GM18499 (cell line): Measurements from ENCODE around the gene ATAD1.
"Not testable (repeated sequence)": the region's sequence is repeated elsewhere in the genome, so short reads cannot be mapped to it uniquely, and the experiment has no call there.

Experiments used
- ATAC-seq: cut with Tn5 transposase; IDR thresholded peaks from one replicate; pipeline ENCODE4 v1.9.1; 2021; ENCODE audit warnings: moderate number of reproducible peaks; ENCODE audit not compliant: insufficient read depth, unreplicated experiment

The ATAD1 gene

DNA sequence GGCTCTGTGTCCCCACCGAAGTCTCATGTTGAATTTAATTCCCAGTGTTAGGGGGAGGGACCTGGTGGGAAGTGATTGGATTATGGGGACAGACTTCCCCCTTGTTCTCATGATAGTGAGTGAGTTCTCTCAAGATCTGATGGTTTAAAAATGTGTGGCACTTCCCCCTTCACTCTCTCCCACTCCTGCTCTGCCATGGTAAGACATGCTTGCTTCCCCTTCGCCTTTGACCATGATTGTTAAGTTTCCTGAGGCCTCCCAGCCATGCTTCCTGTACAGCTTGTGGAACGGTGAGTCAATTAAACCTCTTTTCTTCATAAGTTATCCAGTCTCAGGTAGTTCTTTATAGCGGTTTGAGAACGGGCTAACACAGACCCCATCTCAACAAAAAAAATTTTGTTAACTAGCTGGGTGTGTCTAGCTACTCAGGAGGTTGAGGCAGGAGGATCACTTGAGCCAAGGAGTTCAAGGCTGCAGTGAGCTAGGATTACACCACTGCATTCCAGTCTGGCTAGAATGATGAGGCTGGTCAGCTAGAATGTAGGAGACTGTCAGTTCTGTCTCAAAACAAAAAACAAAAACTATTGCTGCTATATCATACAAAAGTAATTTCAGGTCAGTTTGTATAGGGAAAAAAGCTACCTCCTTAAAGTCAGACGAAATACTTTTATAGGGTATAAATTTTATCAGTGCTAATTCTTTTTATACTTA is 57.7 kb downstream of the ATAD1 start:
- no peak for ATAC-seq

DNA sequence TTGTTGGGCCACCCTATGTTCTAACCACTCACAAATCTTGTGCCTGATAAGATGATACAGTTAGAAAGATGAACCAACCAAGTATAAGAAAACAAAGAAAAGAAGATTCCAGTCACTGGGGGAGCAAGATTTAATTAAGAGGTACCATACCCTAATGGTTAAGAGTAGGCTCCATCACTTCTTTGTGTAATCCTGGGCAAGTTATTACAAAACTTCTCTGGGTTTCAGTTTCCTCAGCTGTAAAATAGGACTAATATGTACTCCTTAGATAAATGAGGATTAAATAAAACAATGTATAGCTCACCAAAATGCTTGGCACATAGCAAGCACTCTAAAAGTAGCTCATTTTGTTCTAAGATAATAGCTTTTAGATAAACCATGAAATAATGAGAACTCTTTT is 58.5 kb downstream of the ATAD1 start:
- ATAC-seq = no peak

DNA sequence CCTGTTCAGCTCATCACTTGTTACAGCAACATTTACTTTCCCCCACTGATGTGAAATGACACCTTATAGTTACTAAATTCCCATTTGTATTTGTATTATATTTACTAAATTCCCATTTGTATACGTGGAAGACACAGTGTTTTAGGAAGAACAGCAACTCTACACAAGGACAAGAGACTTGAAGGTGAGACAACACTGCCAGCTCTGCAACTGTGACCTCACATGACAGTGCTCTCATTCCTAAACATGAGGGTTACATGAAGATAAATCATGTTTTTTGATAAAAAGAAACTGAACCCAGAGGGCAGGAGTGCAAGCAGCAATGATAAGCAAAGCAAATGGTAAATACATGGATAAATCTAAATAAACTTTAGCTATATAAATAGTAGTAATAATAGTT is 60.3 kb downstream of the ATAD1 start:
- ATAC-seq = no peak

DNA sequence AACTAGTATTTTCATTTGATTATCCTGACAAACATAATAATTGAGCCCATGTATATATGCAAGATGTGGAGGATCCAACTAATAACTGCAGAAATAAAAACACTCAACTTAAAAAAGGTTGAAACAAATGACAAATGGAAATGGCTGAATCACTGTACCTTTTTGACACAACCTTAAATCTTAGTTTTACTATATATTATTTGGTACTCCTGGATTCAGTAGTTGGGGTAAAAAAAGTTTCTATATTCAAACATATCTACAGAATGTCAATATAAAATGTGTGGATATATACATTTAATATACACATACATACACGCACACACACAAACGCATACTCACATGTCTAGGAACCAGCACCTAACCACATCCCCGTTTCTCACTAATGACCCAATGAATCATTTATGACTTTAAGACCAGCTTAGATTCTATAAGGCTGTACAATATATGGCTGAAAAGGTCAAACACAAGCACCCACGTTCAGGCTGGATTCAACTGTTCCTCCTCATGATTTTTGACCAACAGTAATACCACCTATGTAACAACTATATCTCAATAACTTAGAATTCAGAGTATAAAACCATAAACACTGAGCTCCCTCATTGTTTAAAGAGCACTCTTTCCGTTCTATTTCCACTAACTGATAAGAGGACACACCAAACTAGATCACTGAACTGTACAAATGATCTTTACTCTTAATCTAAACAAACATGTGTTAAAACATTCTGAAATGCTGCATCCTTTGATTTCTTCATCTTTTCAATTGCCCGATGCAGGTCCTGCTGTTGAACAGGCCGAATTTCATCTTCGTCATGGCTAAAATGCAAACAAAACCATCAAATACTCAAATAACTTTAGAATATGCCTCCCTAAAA is 63.8 kb downstream of the ATAD1 start:
- ATAC-seq = no peak

DNA sequence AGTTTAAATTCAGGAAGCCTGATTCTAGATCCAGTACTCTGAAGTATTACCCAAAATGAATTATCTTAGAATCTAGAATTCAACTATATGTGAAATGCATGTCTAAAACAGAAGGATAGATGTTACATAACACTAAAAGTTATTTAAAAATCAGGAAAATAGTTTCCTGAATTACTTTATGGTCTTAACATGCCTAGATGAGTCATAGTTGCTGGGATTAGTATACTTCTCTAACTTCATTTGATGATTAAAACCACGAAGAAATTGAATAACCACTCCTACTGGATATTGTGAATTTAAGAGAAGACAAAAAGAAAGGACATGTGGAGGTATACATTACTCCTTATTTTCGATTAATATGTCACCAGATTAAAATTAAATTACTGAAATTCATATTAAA is 65.5 kb downstream of the ATAD1 start:
- ATAC-seq = no peak

DNA sequence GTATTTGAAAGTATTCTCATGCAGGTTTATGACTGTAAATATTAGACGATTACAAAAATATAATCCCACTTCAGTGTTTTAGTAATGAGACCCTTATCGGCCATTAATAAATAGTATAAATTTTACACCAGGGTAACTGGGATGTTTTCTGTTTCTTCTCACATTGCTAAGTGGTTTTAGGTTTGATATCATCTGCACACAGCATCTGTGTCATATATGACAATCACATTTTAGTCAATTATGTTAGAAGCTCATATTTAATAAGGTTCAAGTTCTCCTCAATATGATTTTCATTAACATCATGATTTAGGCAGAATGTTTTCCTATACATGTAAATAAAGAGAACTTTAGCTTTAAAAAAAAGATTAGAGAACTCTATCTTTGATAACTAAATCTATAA is 66.8 kb downstream of the ATAD1 start:
- no peak for ATAC-seq

DNA sequence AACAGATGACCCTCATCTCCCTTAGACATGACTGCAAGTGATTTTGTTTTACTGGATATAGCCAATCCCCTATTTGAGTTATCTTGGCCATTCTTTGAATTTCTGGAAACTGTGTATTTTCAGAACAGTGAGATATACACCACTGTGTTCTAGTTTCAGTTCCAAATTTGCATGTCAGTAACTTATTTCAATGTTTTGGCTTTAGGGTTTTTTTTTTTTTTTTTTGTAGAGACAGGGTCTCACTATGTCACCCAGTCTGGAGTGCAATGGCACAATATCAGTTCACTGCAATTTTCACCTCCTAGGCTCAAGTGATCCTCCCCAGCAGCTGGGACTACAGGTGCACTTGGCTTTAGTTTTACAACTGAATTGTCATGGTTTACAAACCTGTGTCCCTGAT is 67.2 kb downstream of the ATAD1 start:
- ATAC-seq = no peak

DNA sequence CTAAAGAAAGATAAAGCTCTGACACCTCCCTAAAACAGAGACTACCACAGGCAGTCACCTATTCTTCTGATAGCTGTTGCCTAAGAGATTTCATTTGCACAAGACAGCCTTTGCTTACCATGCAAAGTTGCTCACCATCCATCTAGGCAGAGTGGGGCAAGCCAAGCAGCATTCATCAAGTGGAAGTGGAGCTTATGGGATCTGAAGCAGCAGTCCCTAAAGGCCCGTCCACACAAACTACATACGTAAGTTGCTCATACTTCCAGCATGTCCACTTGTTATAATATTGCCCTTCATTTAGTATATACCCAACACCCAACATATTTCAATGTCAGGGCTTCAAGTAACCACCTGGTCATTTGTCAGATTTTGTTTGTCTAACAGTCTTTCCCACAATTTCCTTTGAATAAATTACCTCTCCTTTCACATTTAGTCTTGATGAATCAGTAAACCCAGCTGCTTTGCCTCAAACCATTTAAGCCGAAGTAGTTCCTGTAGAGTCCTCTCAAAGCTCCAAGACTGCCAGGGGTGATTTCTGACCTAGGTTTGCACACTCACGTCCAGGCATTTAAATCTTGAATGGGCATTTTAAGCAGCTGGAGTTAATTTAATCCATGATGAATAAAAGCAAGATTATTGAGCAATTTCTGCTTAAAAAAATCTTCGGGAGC is 67.9 kb downstream of the ATAD1 start:
- no peak for ATAC-seq

DNA sequence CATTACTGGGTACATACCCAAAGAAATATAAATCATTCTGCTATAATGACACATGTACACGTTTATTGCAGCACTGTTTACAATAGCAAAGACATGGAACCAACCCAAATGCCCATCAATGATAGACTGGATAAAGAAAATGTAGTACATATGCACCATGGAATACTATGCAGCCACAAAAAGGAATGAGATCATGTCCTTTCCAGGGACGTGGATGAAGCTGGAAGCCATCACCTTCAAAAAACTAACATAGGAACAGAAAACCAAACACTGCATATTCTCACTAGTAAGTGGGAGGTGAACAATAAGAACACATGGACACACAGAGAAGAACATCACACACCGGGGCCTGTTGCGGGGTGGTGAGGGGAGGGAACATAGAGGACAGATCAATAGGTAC is 69.8 kb downstream of the ATAD1 start:
- not testable (repeated sequence) for ATAC-seq

DNA sequence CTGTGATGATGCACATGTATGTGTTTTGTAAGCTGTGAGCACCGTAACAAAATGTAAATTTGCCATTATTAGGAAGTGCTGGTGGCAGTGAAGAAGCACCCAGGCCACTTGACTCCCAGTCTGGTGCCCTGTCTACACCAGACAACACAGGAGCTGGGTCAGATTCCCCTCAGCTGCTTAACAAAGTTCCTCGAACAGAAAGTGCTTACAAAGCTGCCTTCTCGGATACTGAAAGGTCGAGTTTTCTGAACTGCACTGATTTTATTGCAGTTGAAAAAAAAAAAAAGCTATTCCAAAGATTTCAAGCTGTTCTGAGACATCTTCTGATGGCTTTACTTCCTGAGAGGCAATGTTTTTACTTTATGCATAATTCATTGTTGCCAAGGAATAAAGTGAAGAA is 71.1 kb downstream of the ATAD1 start:
- no peak for ATAC-seq

DNA sequence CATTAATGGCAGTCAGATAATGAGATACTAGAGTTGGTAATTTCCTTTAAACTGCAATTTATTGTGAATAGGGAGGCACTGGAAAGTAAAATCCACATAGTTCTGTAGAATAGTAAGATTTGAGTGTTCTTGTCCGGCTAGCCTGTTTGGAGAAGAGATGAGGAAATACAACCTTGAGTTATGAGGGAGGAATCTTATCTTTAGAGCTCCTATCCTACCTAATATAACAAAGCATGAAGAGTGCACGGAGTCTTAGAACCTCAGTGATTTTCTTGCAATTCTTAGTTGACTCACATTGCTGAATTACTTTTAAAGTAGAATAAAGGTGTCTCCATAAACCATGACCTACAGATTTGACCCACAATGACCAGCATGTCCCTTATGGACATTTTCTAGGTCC is 73.4 kb downstream of the ATAD1 start:
- ATAC-seq = no peak

DNA sequence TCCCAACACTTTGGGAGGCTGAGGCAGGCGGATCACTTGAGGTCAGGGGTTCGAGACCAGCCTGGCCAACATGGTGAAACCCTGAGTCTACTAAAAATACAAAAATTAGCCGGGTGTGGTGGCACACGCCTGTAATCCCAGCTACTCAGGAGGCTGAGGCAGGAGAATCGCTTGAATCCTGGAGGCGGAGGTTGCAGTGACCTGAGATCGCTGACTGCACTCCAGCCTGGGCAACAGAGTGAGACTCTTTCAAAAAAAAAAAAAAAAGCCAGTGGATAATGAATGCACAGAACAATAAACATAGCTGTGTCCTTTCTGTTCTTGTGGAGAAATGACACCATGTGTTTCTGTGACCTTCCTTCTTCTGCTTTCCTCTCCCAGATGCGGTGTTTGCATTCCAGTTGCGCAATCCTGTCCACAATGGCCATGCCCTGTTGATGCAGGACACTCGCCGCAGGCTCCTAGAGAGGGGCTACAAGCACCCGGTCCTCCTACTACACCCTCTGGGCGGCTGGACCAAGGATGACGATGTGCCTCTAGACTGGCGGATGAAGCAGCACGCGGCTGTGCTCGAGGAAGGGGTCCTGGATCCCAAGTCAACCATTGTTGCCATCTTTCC is 74.9 kb downstream of the ATAD1 start:
- not testable (repeated sequence) for ATAC-seq

DNA sequence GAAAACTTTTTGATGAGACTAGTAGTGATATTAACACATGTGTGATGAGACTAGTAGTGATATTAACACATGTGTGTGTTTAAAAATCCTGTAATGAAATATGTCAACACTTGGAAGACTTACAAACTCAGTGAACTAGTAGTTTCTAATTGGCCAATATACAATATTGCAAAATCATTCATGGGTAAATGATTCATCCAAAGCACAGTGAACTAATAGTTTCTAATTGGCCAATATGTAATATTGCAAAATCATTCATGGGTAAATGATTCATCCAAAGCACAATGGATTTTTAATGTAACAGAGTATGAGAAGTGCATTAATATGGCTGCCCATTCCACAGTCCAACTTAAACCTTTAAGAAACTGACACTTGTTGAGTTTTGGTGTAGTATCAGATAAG is 77.8 kb downstream of the ATAD1 start:
- ATAC-seq = no peak

DNA sequence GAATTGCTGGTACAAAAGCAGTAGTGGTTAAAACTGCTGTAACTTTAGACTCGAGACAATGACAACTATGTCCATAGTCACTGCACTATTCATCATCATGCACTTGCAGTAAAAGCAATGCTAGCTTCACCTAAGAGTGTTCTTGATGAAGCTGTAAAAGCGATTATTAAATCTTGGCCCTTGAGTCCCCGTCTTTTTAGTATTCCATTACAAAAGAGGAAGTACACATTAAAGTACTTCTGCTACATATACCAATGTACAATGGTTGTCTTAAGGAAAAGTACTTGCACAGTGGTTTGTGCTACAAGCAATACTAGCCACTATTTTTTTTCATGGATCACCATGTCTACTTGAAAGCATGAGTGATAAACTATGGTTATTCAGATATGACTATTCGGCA is 78.3 kb downstream of the ATAD1 start:
- ATAC-seq = no peak

DNA sequence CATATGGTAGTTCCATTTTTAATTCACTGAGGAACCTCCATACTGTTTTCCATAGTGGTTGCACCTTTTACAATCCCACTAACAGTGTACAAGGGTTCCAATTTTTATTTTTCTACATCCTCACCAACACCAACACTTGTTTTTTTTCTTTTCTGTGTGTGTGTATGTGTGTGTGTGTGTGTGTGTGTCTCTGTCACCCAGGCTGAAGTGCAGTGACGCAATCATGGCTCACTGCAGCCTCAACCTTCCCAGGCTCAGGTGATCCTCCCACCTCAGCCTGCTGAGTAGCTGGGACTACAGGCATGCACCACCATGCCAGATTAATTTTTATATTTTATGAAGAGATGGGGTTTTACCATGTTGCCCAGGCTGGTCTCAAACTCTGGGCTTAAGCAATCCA is 79.8 kb downstream of the ATAD1 start:
- ATAC-seq = not testable (repeated sequence)

DNA sequence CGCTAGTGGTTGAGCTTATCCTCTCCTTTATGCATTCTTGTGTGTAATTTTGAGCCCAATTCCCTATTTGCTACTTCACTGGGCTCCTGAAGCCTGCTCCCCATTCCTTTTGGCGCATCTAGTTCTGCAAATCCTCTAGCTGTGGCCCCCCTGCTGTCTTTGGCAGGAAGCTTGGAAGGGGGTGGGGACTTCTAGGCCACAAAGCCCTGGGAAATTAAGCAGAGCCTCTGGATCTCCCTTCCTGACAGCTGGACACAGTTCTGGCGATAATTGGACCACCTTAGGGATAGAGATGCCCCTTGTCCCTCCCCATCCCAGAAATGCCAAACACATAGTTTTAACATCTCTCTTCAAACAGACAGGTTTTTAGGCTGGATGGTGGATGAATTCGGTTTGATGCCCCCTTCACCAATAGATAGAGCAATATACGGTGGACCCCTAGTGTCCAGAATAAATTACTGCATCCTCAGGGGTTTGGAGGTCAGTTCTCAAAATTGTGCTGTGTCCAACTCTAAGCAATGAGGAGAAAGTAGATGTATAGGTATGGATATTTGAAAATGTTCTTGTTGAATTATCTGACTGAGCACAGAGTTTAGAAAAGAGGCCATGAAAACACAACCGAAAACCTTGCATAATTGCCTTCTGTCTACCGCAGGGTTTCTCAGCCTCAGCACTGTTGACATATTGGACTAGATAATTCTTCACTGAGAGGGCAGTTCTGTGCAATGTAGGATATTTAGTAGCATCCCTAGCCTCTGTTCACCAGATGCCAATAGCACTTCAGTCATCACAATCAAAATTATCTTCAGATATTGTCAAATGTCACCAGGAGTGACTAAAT is 82.8 kb downstream of the ATAD1 start:
- ATAC-seq = no peak

DNA sequence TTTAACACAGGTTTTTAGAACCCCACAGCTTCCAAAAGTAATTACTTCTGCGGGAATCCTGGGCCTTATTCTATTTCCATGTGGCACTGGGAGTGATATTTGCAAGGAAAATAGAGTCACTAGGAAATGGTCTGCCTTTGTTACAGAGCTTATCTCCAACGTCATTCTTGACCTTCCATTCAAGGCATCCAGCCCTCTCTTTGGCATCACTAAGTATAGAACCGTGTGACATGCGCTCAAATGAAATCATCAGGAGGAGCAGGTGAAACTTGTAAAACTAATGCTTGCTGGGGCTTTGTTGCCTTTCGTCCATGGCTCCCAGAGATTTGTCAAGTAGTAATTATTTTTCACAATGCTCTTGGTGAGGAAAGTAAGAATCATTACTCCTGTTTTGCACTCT is 84.9 kb downstream of the ATAD1 start:
- no peak for ATAC-seq

DNA sequence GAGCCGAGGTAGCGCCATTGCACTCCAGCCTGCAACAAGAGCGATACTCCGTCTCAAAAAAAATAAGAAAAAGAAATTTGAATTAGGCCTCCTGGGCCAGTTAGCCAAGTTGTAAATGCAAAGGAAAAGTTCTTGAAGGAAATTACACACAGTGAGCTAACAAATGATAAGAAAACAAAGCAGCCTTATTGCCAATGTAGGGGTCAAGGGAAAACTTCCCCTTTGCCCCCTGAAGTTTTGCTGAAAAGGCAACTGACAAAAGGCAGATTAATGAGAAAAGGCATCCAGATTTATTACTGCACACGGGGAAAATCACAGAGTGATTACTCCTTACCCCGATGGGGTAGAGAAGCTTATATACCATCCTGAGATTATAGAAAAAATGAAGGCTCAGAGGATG is 88.1 kb downstream of the ATAD1 start:
- ATAC-seq = no peak

DNA sequence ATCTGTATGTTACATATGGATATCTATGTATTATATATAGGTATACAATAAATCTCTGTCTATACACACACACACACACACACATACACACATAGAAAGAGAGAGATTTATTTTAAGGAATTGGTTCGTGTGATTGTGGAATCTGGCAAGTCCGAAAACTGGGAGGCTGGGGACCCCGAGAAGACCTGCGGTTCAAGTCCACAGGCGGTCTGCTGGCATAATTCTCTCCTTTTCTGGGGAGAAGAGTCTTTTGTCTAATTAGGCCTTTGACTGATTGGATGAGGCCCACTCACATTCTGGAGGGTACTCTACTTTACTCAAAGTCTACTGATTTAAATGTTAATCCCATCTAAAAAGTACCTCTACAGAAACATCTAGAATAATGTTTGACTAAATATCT is 93.2 kb downstream of the ATAD1 start:
- ATAC-seq = no peak

DNA sequence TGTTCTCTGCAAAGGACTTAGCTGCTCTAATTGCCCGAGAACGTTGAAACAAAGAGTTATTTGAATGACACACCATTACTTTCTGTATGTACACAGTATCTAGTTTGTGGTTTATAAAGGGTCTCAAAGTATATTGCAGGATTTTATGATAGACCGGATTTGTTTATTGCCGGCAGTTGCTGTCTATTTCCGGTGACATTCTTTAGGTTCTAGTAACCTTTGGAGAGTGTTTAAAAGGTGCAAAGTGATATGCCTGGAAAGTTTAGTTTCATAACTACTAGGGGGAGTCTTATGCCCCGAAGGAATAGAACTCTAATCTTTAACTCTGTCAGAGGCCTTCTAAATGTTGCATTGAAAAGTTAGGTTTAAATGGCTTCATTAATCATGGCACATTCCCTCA is 94.5 kb downstream of the ATAD1 start:
- ATAC-seq = no peak
